ENCODE measurements around the gene SRPK2.
"Not testable (repeated sequence)": the region's sequence is repeated elsewhere in the genome, so short reads cannot be mapped to it uniquely, and the experiment has no call there.

Gene SRPK2

GRCh38 chr7:105365541-105366534 is 22.9 kb downstream of the SRPK2 start:
- peaks cover 4% of the 10 kb centered on the region; the same call in 1 of the 2 replicates for H3K4me1 ChIP-seq
- H3K4me3 ChIP-seq (ENCODE audit: low read depth, low read length) = no peak overlapping the region
- no peaks in the 10 kb centered on the region for H3K36me3 ChIP-seq
- no peak for TF ChIP-seq CTCF (IDR thresholded peaks at IDR 0.05; ENCODE audit: low read depth, low read length)
- DNase-seq = no peak
- H3K27me3 ChIP-seq = no peaks in the 10 kb centered on the region
- H3K9me3 ChIP-seq = no peaks in the 10 kb centered on the region

GRCh38 chr7:105364684-105365083 is 24.0 kb downstream of the SRPK2 start:
- Histone ChIP-seq H3K9me3 (no peaks in the 10 kb centered on the region), H3K36me3 (no peaks in the 10 kb centered on the region), H3K27me3 (no peaks in the 10 kb centered on the region), H3K4me3 (ENCODE audit: low read depth, low read length) (no peak overlapping the region), H3K4me1 (no peaks in the 10 kb centered on the region)
- DNase-seq = no peak
- TF ChIP-seq CTCF (IDR thresholded peaks at IDR 0.05; ENCODE audit: low read depth, low read length) = no peak

GRCh38 chr7:105363657-105364056 is 25.1 kb downstream of the SRPK2 start:
- not testable (repeated sequence) for H3K36me3 ChIP-seq; H3K27me3 ChIP-seq; DNase-seq; H3K9me3 ChIP-seq; H3K4me1 ChIP-seq; H3K4me3 ChIP-seq (ENCODE audit: low read depth, low read length)

GRCh38 chr7:105362685-105363084 is 26.0 kb downstream of the SRPK2 start:
- H3K9me3 ChIP-seq; DNase-seq; H3K27me3 ChIP-seq; H3K4me1 ChIP-seq; H3K36me3 ChIP-seq; H3K4me3 ChIP-seq (ENCODE audit: low read depth, low read length): not testable (repeated sequence)

- H3K9me3 ChIP-seq, H3K36me3 ChIP-seq: not testable (repeated sequence)
Observed at GRCh38 chr7:105361995-105362394, 26.7 kb downstream of the SRPK2 start.

GRCh38 chr7:105360149-105360548 is 28.6 kb downstream of the SRPK2 start:
- H3K4me3 ChIP-seq (ENCODE audit: low read depth, low read length); H3K27me3 ChIP-seq; H3K4me1 ChIP-seq; DNase-seq; H3K9me3 ChIP-seq; H3K36me3 ChIP-seq: not testable (repeated sequence)

More at GRCh38 chr7:105361995-105362394, 26.7 kb downstream of the SRPK2 start:
- H3K4me3 ChIP-seq (ENCODE audit: low read depth, low read length); DNase-seq; H3K4me1 ChIP-seq; H3K27me3 ChIP-seq: not testable (repeated sequence)

- Histone ChIP-seq H3K9me3 (no peaks in the 10 kb centered on the region), H3K4me1 (no peaks in the 10 kb centered on the region), H3K27me3 (no peaks in the 10 kb centered on the region), H3K36me3 (no peaks in the 10 kb centered on the region), H3K4me3 (ENCODE audit: low read depth, low read length) (no peak overlapping the region)
- TF ChIP-seq CTCF (IDR thresholded peaks at IDR 0.05; ENCODE audit: low read depth, low read length) = no peak
- DNase-seq = no peak
Observed at GRCh38 chr7:105355701-105356100, 33.0 kb downstream of the SRPK2 start.

- no peaks in the 10 kb centered on the region for H3K9me3 ChIP-seq
- no peak for TF ChIP-seq CTCF (IDR thresholded peaks at IDR 0.05; ENCODE audit: low read depth, low read length)
- no peak for DNase-seq
- no peaks in the 10 kb centered on the region for H3K4me1 ChIP-seq
- no peaks in the 10 kb centered on the region for H3K36me3 ChIP-seq
- no peak overlapping the region for H3K4me3 ChIP-seq (ENCODE audit: low read depth, low read length)
- no peaks in the 10 kb centered on the region for H3K27me3 ChIP-seq
Observed at GRCh38 chr7:105354383-105354782, 34.3 kb downstream of the SRPK2 start.
